K562 (cell line): ENCODE results near the gene HSPA1B. TPM values are rescaled to one million over a fixed set of nuclear protein-coding genes. Genes with fewer than 3 reads are reported as not detected.

Source experiments
- ARID1B ChIP-seq: fragments of 450-650 bp; IDR thresholded peaks from 2 replicates; pipeline ENCODE4 v1.6.1; 2016; ENCODE audit warnings: antibody characterized with exemption, mild to moderate bottlenecking, inconsistent platforms
- BCLAF1 ChIP-seq, 2 experiments: fragments of 450-650 bp in 1 of 2; IDR thresholded peaks; 2 replicates each; pipeline ENCODE4 v1.6.1; 2011 to 2017; ENCODE audit warnings: low read depth in 2 of 2, antibody characterized with exemption in 1 of 2, borderline replicate concordance in 1 of 2, low read length in 1 of 2, mild to moderate bottlenecking in 1 of 2, mixed read lengths in 1 of 2; ENCODE audit not compliant: control insufficient read depth in 1 of 2
- ESRRA ChIP-seq: fragments of 450-650 bp; IDR thresholded peaks from 2 replicates; pipeline ENCODE4 v1.6.1; 2014; ENCODE audit warnings: low read depth, mild to moderate bottlenecking, moderate library complexity, borderline replicate concordance
- GMEB1 ChIP-seq: fragments of 250-450 bp; sonication (Bioruptor Pico); IDR thresholded peaks from 2 replicates; pipeline ENCODE4 v1.4.0; 2020; ENCODE audit warnings: mild to moderate bottlenecking
- HCFC1 ChIP-seq: IDR thresholded peaks from 2 replicates; pipeline ENCODE4 v1.6.1; 2012; ENCODE audit warnings: low read depth, low read length, improper control_type of control experiment
- HDAC1 ChIP-seq, 2 experiments: fragments of 450-650 bp; IDR thresholded peaks; 2 replicates each; pipeline ENCODE4 v1.6.1; 2016 to 2017; ENCODE audit warnings: inconsistent platforms in 1 of 2, mild to moderate bottlenecking in 1 of 2, moderate library complexity in 1 of 2
- MECOM ChIP-seq: fragments of 250-450 bp; sonication (Bioruptor Pico); IDR thresholded peaks from 2 replicates; pipeline ENCODE4 v1.8.0; 2022; ENCODE audit warnings: inconsistent platforms
- NR3C1 ChIP-seq: sonication (generic); formaldehyde crosslinking; IDR thresholded peaks from 2 replicates; pipeline ENCODE4 v1.8.1; 2022; ENCODE audit warnings: missing genetic modification reagents
- PHB2 ChIP-seq: fragments of 450-650 bp; IDR thresholded peaks from 2 replicates; pipeline ENCODE4 v1.6.1; 2017; ENCODE audit warnings: low read depth
- PKNOX1 ChIP-seq: fragments of 450-650 bp; IDR thresholded peaks from 2 replicates; pipeline ENCODE4 v1.6.1; 2016
- POLR2A ChIP-seq: fragments of 450-650 bp; conservative IDR thresholded peaks from 2 replicates; pipeline ENCODE4 v1.6.1; 2016
- TCFL5 ChIP-seq: fragments of 250-450 bp; sonication (Bioruptor Pico); conservative IDR thresholded peaks from 2 replicates; pipeline ENCODE4 v1.6.1; 2021; ENCODE audit warnings: mild to moderate bottlenecking, moderate library complexity, matching md5 sums
- TEAD4 ChIP-seq, 2 experiments: sonication (generic) in 1 of 2; formaldehyde crosslinking in 1 of 2; IDR thresholded peaks; 2 replicates each; pipeline versions ENCODE4 v1.6.1 to v1.8.0; 2012 to 2022; ENCODE audit warnings: borderline replicate concordance in 1 of 2, inconsistent platforms in 1 of 2, low read length in 1 of 2, mild to moderate bottlenecking in 1 of 2, missing genetic modification reagents in 1 of 2
- ZBTB5 ChIP-seq: fragments of 450-650 bp; IDR thresholded peaks from 2 replicates; pipeline ENCODE4 v1.6.1; 2017; ENCODE audit warnings: antibody characterized with exemption
- ZNF12 ChIP-seq: sonication (generic); formaldehyde crosslinking; IDR thresholded peaks from 2 replicates; pipeline ENCODE4 v1.4.0; 2020; ENCODE audit warnings: mild to moderate bottlenecking, missing genetic modification reagents
- ZNF121 ChIP-seq: sonication (generic); formaldehyde crosslinking; conservative IDR thresholded peaks from 2 replicates; pipeline ENCODE4 v1.8.0; 2022; ENCODE audit warnings: missing genetic modification reagents
- ZNF449 ChIP-seq: fragments of 250-450 bp; sonication (Bioruptor Pico); IDR thresholded peaks from 2 replicates; pipeline ENCODE4 v1.8.0; 2022; ENCODE audit warnings: moderate library complexity, mild to moderate bottlenecking, inconsistent platforms
- polyA plus RNA-seq, 8 experiments: library from polyadenylated mRNA; depleted of rRNA in 4 of 8; stranded (reverse) in 5 of 8; unstranded in 3 of 8; fragments of >200 nt; fragmentation: Nextera tagmentation in 2 of 8; fragmentation: Illumina TruSeq in 1 of 8; extraction: Ambion mirVana in 2 of 8; extraction: Trizol in 1 of 8; gene quantifications; 2 replicates each; pipeline versions ENCODE4 v1.2.1 to v1.2.3, GENCODE V29; 2011 to 2014; ENCODE audit warnings: inconsistent platforms in 1 of 8, missing spikeins in 1 of 8
- total RNA-seq, 7 experiments: library from RNA; depleted of rRNA in 6 of 7; stranded (reverse); fragments of >200 nt in 6 of 7; fragmentation: Illumina TruSeq in 2 of 7; extraction: Trizol in 2 of 7; gene quantifications; 2 replicates each; pipeline versions ENCODE4 v1.2.1 to v1.2.3, GENCODE V29; 2011 to 2021; ENCODE audit warnings: low replicate concordance in 1 of 7

Gene HSPA1B
- total and polyA plus RNA-seq, 9 of the 15 experiments (the other 6 are each of a cell fraction or from before 2014, with no cell fraction given): 0.27 to 227 (median 51.2) TPM

- peak; percentile 71; the same call in 1 of the 2 replicates for TF ChIP-seq ZBTB5
- TF ChIP-seq PKNOX1: peak; percentile 62; the same call in 1 of the 2 replicates
- no peak for TF ChIP-seq NR3C1 (CRISPR knock-in tag)
- TF ChIP-seq HCFC1: peak; percentile 50; the same call in 1 of the 2 replicates
- peak; percentile 69 for TF ChIP-seq GMEB1 (CRISPR knock-in tag)
- TF ChIP-seq ESRRA: peak; percentile 64
- no peak for TF ChIP-seq TCFL5 (CRISPR knock-in tag)
- no peak; the same call in 1 of the 2 replicates for TF ChIP-seq ZNF121
- peak in 1 of 2 experiments; percentile 95; a peak in 2 of 4 replicates for TF ChIP-seq HDAC1 (IDR thresholded peaks at IDR 0.05)
- TF ChIP-seq ARID1B: no peak
- peak; percentile 100 for TF ChIP-seq POLR2A
- TF ChIP-seq ZNF12 (CRISPR knock-in tag): peak; percentile 77
- peak; percentile 75 for TF ChIP-seq MECOM
- TF ChIP-seq TEAD4 (IDR thresholded peaks at IDR 0.05; ENCODE audit: low read length): peak; percentile 73
- TF ChIP-seq TEAD4 (CRISPR knock-in tag; IDR thresholded peaks at IDR 0.05; ENCODE audit: borderline replicate concordance): no peak
- peak; percentile 81; the same call in 1 of the 2 replicates for TF ChIP-seq ZNF449 (CRISPR knock-in tag)
- peak in 1 of 2 experiments; percentile 87; a peak in 2 of 4 replicates for TF ChIP-seq BCLAF1 (IDR thresholded peaks at IDR 0.05; ENCODE audit: borderline replicate concordance in 1 of 2, control insufficient read depth in 1 of 2, low read depth in 2 of 2, low read length in 1 of 2)
- peak; percentile 81 for TF ChIP-seq PHB2
These were observed 7.1 kb downstream of the HSPA1B start (continued) for GRCh38 chr6:31834367-31835250.
